ENCODE measurements around the gene CENPF.

The CENPF gene

GRCh38 chr1:214621236-214621635 lies 18.2 kb downstream of the CENPF start:
- no peak for DNase-seq

- DNase-seq: no peak
Measured at GRCh38 chr1:214623430-214623829, 20.4 kb downstream of the CENPF start.

GRCh38 chr1:214632091-214632490 lies 29.1 kb downstream of the CENPF start:
- no peak for DNase-seq

GRCh38 chr1:214633686-214634085 lies 30.7 kb downstream of the CENPF start:
- no peak for DNase-seq

- no peak for DNase-seq
Measured at GRCh38 chr1:214634267-214634666, 31.3 kb downstream of the CENPF start.

GRCh38 chr1:214635086-214635485 lies 32.1 kb downstream of the CENPF start:
- no peak for DNase-seq

GRCh38 chr1:214635506-214635905 lies 32.5 kb downstream of the CENPF start:
- DNase-seq: no peak

- DNase-seq: no peak
Measured at GRCh38 chr1:214636436-214636835, 33.4 kb downstream of the CENPF start.

- no peak for DNase-seq
Measured at GRCh38 chr1:214637125-214637524, 34.1 kb downstream of the CENPF start.

GRCh38 chr1:214637722-214638458 lies 34.9 kb downstream of the CENPF start:
- peak; percentile 24 for DNase-seq

- no peak for DNase-seq
Measured at GRCh38 chr1:214638459-214638807, 35.4 kb downstream of the CENPF start.

GRCh38 chr1:214638997-214639396 lies 36.0 kb downstream of the CENPF start:
- no peak for DNase-seq

- DNase-seq: no peak
Measured at GRCh38 chr1:214640431-214641213, 37.6 kb downstream of the CENPF start.

- no peak for DNase-seq
Measured at GRCh38 chr1:214641214-214641895, 38.4 kb downstream of the CENPF start.

GRCh38 chr1:214643030-214643429 lies 40.0 kb downstream of the CENPF start:
- DNase-seq: no peak

- DNase-seq: no peak
Measured at GRCh38 chr1:214645712-214646111, 42.7 kb downstream of the CENPF start.

- no peak for DNase-seq
Measured at GRCh38 chr1:214648801-214649200, 45.8 kb downstream of the CENPF start.

- DNase-seq: no peak
Measured at GRCh38 chr1:214649607-214650006, 46.6 kb downstream of the CENPF start.

GRCh38 chr1:214650664-214651063 lies 47.7 kb downstream of the CENPF start:
- no peak for DNase-seq

- no peak for DNase-seq
Measured at GRCh38 chr1:214657299-214657698, 54.3 kb downstream of the CENPF start.

GRCh38 chr1:214658175-214658574 lies 55.2 kb downstream of the CENPF start:
- no peak for DNase-seq

- DNase-seq: no peak
Measured at GRCh38 chr1:214658785-214659184, 55.8 kb downstream of the CENPF start.

- DNase-seq: no peak
Measured at GRCh38 chr1:214660190-214660589, 57.2 kb downstream of the CENPF start.

GRCh38 chr1:214660900-214661299 lies 57.9 kb downstream of the CENPF start:
- no peak for DNase-seq

Measured in inflammatory macrophage treated with lipopolysaccharide for 4 hours (primary cell).